GM18867 (cell line): ENCODE measurements around the gene PRRT1.
A peak's percentile ranks its signal among the peaks of the same experiment; 100 is the strongest.

ENCODE experiments used
- ATAC-seq: cut with Tn5 transposase; IDR thresholded peaks from one replicate; pipeline ENCODE4 v1.9.1; 2021; ENCODE audit warnings: mild to moderate bottlenecking, moderate library complexity; ENCODE audit not compliant: unreplicated experiment

The PRRT1 gene

GRCh38 chr6:32127717-32128592 is 23.8 kb downstream of the PRRT1 start, which contains the start of gene ATF6B:
Gene ATF6B (minus strand): TSS chr6:32128246. CDS start chr6:32128207, 39 bp downstream.
- ATAC-seq = peak; percentile 77

DNA sequence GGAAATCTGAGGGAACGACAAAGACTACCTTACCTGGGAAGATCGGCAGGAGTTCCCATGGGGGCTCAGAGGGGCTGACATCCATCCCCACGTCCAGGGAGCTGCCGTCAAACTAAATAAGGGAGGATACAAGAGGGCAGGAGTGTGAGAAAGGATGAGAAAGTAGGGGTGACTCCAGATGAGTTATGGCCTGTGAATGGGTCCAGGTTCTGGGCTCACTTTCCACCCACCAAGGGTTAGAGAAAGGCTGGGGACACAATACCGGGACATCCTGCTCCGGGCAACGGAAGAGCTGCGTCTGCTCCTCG is 24.4 kb downstream of the PRRT1 start:
- ATAC-seq = no peak

DNA sequence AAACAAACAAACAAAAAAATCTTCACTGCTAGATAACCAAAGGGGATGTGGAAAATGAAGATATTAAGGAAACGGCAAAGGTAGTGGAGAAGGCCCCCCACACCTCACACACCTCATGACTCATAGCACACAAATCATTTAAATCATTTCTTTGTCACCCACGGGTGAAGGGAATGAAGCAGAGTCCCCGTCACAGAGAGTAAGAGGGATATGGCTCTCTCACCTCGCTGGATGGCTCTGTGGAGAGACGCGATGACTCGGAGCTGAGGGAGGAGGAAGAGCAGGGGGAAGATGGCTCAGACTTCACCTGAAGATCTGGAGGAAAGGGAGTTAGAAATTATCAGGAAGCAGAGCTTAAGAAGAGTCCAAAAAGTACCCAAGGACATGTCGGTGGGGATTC is 24.9 kb downstream of the PRRT1 start:
- ATAC-seq = no peak

DNA sequence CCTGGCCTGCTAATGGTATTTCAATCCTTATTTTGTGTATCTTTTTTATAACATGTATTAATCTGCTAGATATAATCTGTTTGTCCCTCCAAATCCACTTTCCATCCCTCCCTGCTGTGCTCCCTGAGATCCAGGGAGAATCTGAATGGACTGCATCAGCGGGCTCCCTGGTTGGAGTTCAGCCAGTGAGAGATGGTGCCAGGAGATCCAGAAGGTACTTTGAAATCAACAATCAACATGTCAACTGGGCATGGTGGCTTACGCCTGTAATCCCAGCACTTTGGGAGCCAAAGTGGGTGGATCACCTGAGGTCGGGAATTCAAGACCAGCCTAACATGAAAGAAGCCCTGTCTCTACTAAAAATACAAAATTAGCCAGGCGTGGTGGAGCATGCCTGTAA is 28.1 kb downstream of the PRRT1 start:
- no peak for ATAC-seq

GRCh38 chr6:32120573-32121059 is 31.1 kb downstream of the PRRT1 start:
- no peak for ATAC-seq

DNA sequence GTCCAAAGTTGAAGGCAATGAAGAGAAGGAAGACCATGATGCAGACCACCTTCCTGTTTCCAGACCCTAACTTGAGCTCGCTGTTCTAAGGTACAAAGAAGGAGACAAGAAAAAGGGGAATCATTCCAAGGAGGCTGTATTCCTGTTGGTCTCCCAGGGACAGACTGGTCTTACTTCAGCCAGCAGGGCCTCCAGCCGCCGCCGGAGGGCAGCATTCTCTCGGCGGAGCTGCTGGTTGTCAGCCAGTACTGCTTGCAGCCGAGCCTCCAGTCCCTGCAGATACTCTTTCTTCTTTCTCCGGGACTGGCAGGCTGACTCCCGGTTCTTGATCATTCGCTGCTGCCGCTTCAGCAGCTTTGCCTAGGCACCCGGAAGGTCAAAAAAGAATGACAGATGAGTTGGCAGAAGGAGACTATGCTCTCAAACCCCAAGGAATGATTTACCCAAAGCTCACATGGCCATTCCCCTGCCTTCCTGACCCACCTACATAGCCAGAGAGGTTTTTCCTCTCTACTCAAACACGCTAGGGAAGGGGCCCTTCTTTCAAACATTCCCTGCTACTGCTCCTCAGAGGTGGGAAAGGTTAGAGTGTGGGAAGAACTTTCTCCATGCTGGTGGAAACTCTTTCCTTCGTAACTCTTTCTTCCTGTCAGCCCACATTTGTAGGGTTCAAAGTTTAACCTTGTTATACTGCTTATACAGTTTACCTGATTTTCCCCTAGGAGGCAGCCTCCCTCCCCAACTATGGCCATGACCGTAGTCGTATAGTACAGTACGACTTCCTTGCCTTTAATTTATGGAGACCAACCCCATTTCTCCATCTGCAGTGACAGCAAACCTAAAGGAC is 32.7 kb downstream of the PRRT1 start:
- no peak for ATAC-seq

GRCh38 chr6:32117461-32117860 is 34.3 kb downstream of the PRRT1 start:
- ATAC-seq = no peak

- no peak for ATAC-seq
Observed at GRCh38 chr6:32116674-32117073, 35.1 kb downstream of the PRRT1 start.

GRCh38 chr6:32115623-32116022 is 36.1 kb downstream of the PRRT1 start:
- no peak for ATAC-seq

DNA sequence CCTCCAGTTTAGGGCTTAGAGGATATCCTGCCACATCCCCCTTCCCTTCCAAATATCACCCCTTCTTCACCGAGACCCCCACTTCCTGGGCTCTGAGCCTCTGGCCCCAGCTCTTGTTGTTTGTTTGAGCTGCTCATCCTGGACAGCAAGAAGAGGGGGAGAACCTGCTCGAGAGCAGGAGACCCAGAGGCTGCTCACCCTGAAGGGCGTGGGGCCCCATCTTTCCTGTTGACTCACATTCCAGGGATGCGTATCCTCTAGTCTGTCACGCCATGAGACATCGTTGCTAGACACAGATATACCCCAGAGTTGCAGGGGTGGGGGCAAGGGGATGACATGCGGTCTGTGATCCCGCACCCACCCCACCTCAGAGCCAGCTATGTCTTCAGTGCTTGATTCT is 36.9 kb downstream of the PRRT1 start:
- ATAC-seq = no peak

GRCh38 chr6:32113386-32114352 is 38.1 kb downstream of the PRRT1 start:
- ATAC-seq = no peak

DNA sequence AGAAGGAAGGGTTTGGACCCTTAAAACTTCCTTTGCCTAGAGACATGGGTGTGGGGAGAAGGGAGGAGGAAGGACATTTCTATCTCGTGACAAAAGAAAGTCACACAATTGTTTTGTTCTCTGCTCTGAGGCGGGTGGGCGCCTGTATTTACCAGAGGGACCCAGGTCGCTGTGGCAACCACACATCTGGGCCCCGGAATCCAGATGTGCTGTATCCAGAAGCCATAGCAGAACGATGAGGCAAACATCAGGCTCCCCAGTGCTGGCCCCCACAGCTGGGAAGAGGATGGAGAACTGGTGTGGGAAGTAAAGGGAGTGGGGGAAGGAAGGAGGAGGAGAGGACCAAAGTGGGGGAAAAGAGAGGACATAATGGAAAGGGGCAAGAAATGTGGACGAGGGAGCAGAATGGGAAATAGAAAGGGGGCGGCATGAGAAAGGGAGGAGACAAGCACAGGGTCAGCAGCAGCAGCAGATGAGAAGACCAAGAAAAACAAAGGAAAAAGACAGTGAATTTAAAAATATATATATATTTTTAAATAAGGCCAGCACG is 39.2 kb downstream of the PRRT1 start:
- ATAC-seq = no peak

DNA sequence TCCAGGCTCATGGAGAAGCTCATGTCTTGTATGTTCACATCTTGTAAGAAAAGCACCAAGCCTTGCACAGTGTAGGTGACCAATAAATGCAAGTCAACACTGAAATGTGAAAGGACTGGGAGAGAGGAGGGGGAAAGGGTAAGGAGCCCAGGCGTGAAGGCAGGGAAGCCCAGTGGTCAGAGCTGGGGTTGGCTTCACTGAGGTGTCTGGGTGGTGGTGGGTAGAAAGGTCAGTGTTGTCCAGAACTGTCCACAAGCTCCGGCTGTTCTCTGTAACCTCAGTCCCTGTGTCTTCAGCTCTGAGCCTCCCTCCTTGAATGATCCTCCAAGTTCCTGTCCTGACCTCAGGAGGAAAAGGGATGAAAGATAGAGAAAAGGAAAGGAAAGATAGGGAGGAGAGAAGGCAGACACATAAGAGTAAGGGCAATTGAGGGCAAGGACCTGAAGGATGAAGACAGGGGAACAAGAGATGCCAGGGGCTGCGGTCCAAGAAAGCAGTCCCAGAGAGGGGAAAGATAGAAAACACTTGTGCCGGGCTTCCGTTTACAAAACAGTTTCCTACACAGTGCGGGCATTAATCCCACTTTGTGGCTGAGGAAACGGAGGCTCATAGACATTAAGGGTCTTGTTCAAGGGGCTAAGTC is 40.2 kb downstream of the PRRT1 start:
- ATAC-seq = no peak

- ATAC-seq = no peak
Observed at GRCh38 chr6:32110632-32111031, 41.1 kb downstream of the PRRT1 start.

- ATAC-seq = no peak
Observed at GRCh38 chr6:32109765-32110160, 42.0 kb downstream of the PRRT1 start.

- no peak for ATAC-seq
Observed at GRCh38 chr6:32109114-32109764, 42.5 kb downstream of the PRRT1 start, which contains the start of gene TNXB. Gene TNXB (minus strand): TSS chr6:32109338. CDS start chr6:32098198, 11,140 bp downstream.

GRCh38 chr6:32108727-32109113 is 43.0 kb downstream of the PRRT1 start:
- ATAC-seq = no peak

DNA sequence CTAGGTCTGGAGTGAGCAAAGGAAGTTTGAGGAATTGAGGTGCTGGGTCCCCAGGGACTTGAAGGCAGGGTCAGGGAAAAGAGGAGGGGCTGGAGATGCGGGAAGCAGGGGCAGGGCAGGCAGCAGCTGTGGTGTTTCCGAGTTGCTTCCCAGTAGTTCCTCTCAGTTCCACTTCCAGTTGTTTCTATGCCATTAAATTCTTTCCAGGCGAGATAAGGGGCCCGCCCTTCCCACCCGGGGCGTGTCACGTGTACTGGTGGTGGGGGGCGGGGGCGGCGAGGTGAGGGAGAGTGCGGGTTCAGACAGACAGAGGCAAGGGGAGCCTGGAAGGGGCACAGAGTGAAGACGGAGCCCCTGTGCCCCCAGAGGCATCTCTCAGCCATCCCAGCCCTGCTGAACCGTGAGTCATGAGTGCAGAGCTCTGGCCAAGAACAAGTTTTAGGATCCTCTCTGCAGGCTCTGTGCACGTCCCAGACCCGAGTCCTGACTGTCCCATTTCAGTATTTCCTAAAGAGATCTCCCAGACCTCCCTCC is 43.6 kb downstream of the PRRT1 start:
- no peak for ATAC-seq

DNA sequence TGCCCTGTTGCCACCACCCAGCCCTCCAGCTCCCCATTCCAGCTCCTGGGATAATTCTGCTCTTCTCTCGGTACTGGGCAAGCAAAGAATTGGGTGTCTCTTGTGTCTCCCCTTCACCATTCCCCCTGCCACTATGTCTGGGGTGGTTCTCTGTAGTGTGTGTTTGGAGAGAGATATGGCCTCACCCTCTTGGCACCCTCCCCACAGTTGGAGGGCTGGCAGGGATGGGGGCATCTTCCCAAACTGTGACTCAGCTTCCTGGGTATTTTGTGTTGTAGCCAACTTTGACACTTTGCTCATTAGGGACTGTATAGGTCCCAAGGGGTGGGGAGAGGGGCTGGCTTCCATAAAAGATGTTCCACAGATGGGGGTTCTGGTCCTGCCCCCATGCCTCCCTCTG is 44.3 kb downstream of the PRRT1 start:
- ATAC-seq = no peak
